ENCODE data around the gene N4BP2.
"Not testable (repeated sequence)": the region's sequence is repeated elsewhere in the genome, so short reads cannot be mapped to it uniquely, and the experiment has no call there.

Gene N4BP2

DNA sequence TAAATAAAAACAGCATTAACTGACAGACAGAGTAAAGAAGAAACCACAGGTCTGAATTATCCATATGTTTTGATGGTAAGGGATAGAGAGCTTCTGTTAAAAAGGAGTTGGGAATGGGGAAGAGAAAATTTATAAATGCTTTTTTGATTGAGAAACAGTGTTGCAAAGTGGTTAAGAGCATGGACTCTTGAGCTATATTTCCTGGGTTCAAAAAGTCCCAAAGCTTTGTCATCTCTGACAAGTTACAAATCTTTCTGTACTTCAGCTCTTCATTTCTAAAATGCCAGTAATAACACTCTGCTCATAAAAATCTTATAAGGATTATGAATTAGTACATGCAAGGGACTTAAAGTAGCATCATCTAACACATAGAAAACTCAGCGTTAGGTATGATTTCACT, 62.2 kb downstream of the N4BP2 start:
- H3K4me3 Mint-ChIP-seq = no peak overlapping the region
- H3K27ac Mint-ChIP-seq = no peak overlapping the region
- peaks cover 33% of the 10 kb centered on the region for H3K36me3 Mint-ChIP-seq (ENCODE audit: low read depth)
- H3K9me3 Mint-ChIP-seq = no peaks in the 10 kb centered on the region
- no peak for DNase-seq (ENCODE audit: low spot score)
- peaks cover 38% of the 10 kb centered on the region for H3K4me1 Mint-ChIP-seq (ENCODE audit: low read depth)
- no peaks in the 10 kb centered on the region for H3K27me3 Mint-ChIP-seq (ENCODE audit: low read depth)

DNA sequence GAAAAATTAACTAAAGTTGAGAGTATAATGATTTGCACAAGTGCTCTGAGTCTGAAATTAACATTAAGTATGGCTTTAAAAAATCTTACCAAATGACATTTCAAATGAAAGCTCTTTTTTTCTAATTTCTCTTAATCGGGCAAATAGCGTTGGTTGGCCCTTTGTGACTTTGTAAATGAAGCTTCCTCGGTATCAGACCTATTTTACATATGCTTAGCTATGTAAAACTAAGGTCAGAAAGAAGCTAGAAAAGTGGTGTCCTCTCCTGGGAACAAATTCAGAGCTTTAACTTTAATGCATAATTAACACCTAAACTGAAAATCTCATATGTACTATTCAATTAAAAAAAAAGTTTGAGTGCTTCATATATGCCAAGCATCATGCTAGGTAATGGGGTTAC, 62.7 kb downstream of the N4BP2 start:
- Mint-ChIP-seq H3K27me3 (ENCODE audit: low read depth) (no peaks in the 10 kb centered on the region), H3K4me1 (ENCODE audit: low read depth) (peaks cover 35% of the 10 kb centered on the region)

DNA sequence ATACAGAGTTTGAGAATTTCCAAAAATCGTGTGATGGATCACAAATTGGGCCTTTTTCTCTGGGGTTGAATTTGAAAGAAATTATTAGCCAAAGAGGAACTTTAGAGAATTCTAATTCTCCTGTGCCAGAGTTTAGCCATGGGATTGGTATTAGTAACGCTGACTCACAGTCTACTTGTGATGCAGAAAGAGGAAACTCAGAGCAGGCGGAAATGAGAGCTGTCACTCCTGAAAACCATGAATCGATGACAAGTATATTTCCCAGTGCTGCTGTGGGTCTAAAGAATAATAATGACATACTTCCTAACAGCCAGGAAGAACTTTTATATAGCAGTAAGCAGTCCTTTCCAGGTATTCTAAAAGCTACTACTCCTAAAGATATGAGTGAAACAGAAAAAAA, 64.9 kb downstream of the N4BP2 start:
- H3K36me3 Mint-ChIP-seq (ENCODE audit: low read depth) = peaks cover 28% of the 10 kb centered on the region
- no peak overlapping the region for H3K27ac Mint-ChIP-seq
- no peaks in the 10 kb centered on the region for H3K27me3 Mint-ChIP-seq (ENCODE audit: low read depth)
- peak; percentile 28 for DNase-seq (ENCODE audit: low spot score)
- H3K4me3 Mint-ChIP-seq = peak overlapping the region; percentile 24
- peaks cover 43% of the 10 kb centered on the region for H3K4me1 Mint-ChIP-seq (ENCODE audit: low read depth)
- no peaks in the 10 kb centered on the region for H3K9me3 Mint-ChIP-seq

More for the DNA sequence above, 62.7 kb downstream of the N4BP2 start:
- Mint-ChIP-seq H3K9me3 (no peaks in the 10 kb centered on the region), H3K4me3 (no peak overlapping the region), H3K36me3 (ENCODE audit: low read depth) (peaks cover 28% of the 10 kb centered on the region), H3K27ac (no peak overlapping the region)
- no peak for DNase-seq (ENCODE audit: low spot score)

DNA sequence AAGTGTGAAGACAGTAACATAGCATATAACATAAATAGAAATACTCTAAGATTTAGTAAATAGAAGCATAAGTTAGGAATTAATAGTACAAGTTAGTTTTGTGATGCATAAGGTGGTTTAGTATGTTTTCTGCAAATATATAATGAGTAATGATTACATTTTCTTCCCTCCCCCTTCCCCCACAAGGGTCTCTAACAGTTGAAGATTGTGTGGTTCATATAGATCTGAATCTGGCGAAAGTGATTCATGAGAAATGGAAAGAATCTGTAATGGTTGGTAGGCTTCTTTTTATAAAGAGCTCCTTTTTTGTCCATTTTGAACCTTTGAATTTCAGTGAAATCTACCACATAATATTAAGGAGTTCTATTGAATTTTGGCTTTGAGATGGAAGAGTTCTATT, 66.3 kb downstream of the N4BP2 start:
- H3K9me3 Mint-ChIP-seq = no peaks in the 10 kb centered on the region
- H3K36me3 Mint-ChIP-seq (ENCODE audit: low read depth) = peaks cover 24% of the 10 kb centered on the region
- peaks cover 43% of the 10 kb centered on the region for H3K4me1 Mint-ChIP-seq (ENCODE audit: low read depth)
- no peak overlapping the region for H3K4me3 Mint-ChIP-seq
- H3K27ac Mint-ChIP-seq = peak overlapping the region; percentile 18
- DNase-seq (ENCODE audit: low spot score) = no peak
- H3K27me3 Mint-ChIP-seq (ENCODE audit: low read depth) = no peaks in the 10 kb centered on the region

DNA sequence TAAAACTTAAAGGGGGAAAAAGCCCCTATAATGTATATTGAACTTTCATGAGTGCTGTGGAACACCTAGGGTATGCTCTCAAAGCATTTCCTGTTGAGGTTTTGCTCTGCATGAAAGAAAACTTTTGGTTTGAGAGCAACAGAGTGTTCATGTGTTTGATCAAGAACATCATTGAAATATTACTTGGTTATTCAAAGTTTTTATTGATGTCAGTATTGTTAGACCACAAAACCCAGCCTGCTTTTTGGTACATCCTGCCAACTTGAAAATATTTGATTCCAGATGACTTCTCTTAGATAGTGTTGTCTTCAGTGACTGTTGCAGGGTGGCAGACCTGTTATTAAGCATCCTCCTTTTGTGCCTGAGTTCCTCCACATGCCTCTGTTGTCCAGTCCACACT, 68.0 kb downstream of the N4BP2 start:
- Mint-ChIP-seq H3K4me3 (peak overlapping the region; percentile 64), H3K27me3 (ENCODE audit: low read depth) (no peaks in the 10 kb centered on the region), H3K36me3 (ENCODE audit: low read depth) (peaks cover 23% of the 10 kb centered on the region), H3K27ac (peak overlapping the region; percentile 83), H3K9me3 (no peaks in the 10 kb centered on the region), H3K4me1 (ENCODE audit: low read depth) (peaks cover 36% of the 10 kb centered on the region)
- DNase-seq (ENCODE audit: low spot score) = no peak

DNA sequence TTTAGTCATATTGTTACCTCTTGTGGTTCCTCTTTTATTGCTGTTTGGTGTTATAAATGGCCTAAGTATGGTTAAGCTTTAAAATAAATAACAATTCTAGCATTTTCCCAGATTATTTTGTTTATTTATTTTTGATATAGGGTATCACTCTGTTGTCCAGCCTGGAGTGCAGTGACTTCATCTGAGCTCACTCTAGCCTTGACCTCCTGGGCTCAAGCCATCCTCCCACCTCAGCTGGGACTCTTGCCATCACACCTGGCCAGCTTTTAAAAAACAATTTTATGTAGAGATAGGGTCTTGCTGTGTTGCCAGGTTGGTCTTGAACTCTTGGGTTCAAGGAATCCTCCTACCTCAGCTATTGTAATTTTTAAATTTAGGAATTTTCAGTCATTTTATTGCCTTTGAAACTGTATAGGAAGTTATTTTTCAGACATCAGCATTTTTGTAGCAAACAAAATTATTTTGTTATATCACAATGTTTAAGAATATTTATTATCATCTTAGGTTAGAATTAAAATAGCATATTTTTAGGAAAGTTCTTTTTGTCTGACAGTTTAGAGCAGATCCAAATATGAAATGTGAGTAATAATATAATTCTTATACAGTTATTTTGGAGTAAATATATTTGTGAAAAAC, 73.9 kb downstream of the N4BP2 start:
- Mint-ChIP-seq H3K9me3 (peaks cover under 1% of the 10 kb centered on the region), H3K27ac (no peak overlapping the region), H3K36me3 (ENCODE audit: low read depth) (peaks cover 14% of the 10 kb centered on the region), H3K4me1 (ENCODE audit: low read depth) (no peaks in the 10 kb centered on the region), H3K27me3 (ENCODE audit: low read depth) (no peaks in the 10 kb centered on the region), H3K4me3 (no peak overlapping the region)
- DNase-seq (ENCODE audit: low spot score) = no peak

DNA sequence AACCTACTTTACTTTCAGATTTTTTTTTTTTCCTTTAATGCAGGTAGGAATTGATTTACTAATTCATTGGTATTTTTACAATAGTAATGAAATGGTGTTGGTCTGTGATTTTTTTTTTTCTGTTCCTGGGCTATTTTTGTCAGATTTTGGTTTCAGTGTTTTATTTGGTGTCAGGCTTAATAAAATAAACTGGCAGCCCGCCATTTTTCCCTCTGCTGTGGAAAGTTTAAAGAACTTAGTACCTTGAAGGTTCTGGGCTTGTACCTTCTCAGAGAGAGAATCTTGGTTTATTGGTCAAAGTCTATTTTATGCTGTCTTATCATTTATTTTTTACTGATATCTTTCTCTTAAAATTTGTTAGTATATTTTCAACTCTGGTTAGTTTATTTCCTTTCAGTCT, 76.2 kb downstream of the N4BP2 start:
- Mint-ChIP-seq H3K4me1 (ENCODE audit: low read depth) (no peaks in the 10 kb centered on the region), H3K36me3 (ENCODE audit: low read depth) (peaks cover 35% of the 10 kb centered on the region), H3K27ac (no peak overlapping the region), H3K4me3 (no peak overlapping the region), H3K27me3 (ENCODE audit: low read depth) (no peaks in the 10 kb centered on the region), H3K9me3 (peaks cover 5% of the 10 kb centered on the region)
- DNase-seq (ENCODE audit: low spot score) = no peak

DNA sequence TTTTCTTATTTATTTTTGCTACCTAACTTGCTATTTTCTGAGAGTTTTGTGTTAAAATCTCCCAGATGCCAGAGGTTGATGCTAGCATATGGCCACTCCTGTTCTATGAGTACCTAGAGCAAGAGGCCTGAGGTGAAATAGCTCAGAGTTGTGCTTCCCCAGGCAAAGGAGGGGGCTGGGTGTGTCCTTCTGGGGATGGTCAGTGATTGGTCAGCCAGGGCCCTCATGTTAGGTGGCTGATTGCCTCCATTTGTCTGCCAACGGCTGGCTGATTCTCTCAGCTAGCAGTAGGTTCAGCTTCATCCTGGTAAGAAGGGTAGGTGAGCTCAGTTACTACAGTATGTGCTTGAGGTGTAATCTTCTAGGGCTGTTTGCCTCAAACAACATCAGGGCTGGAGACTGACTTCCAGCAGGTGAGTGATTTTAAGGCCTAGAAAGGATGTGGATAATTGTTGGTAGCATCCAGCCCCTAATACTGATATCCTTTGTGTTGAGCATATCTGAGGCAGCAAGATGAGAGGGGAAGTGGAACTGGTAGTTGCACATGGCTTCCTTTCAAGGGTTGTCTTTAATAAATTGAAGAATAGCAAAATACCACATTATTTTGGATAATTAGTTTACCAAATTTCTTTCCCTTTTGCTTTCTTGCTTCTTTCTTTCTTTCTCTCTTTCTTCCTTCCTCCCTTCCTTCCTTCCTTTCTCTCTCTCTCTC, 77.7 kb downstream of the N4BP2 start:
- Mint-ChIP-seq H3K27ac (no peak overlapping the region), H3K27me3 (ENCODE audit: low read depth) (no peaks in the 10 kb centered on the region), H3K4me1 (ENCODE audit: low read depth) (peaks cover 4% of the 10 kb centered on the region), H3K9me3 (peaks cover 5% of the 10 kb centered on the region), H3K36me3 (ENCODE audit: low read depth) (peaks cover 37% of the 10 kb centered on the region), H3K4me3 (no peak overlapping the region)
- no peak for DNase-seq (ENCODE audit: low spot score)

DNA sequence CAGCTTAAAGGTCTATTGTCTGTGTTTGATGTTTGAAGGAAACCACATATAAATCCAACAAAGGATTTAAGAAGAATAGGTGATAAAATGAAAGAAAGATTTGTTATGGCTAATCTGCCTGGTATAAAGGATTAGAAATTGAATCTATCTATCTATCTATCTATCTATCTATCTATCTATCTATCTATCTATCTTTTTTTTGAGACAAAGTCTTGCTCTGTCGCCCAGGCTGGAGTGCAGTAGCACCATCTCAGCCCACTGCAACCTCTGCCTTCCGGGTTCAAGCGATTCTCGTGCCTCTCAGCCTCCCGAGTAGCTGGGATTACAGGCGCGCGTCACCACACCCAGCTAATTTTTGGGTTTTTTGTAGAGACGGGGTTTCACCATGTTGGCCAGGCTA, 79.6 kb downstream of the N4BP2 start:
- not testable (repeated sequence) for H3K27me3 Mint-ChIP-seq (ENCODE audit: low read depth); H3K4me3 Mint-ChIP-seq; H3K9me3 Mint-ChIP-seq; H3K4me1 Mint-ChIP-seq (ENCODE audit: low read depth); H3K27ac Mint-ChIP-seq; DNase-seq (ENCODE audit: low spot score)
- peaks cover 41% of the 10 kb centered on the region for H3K36me3 Mint-ChIP-seq (ENCODE audit: low read depth)

DNA sequence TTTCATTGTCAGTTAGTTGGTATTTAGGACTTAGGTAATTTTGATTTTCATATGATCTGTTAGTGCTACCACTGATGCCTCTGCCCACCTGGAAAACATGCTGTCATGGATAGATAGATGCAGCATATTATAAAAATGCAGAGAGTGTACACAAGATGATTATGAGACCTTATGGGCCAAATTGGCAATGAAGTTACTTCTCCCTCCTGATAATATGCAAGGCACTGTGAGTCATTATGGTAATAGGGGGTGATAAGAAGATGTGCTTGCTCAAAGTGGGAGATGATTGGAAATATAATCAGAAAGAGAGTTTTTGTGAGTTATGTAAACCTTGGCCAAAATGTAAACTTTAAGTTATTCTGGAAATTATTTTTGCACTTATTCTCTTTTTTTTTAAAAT, 83.5 kb downstream of the N4BP2 start:
- Mint-ChIP-seq H3K36me3 (ENCODE audit: low read depth) (peaks cover 62% of the 10 kb centered on the region), H3K9me3 (peaks cover 5% of the 10 kb centered on the region), H3K27me3 (ENCODE audit: low read depth) (no peaks in the 10 kb centered on the region), H3K4me3 (no peak overlapping the region), H3K4me1 (ENCODE audit: low read depth) (peaks cover 9% of the 10 kb centered on the region), H3K27ac (no peak overlapping the region)
- no peak for DNase-seq (ENCODE audit: low spot score)

DNA sequence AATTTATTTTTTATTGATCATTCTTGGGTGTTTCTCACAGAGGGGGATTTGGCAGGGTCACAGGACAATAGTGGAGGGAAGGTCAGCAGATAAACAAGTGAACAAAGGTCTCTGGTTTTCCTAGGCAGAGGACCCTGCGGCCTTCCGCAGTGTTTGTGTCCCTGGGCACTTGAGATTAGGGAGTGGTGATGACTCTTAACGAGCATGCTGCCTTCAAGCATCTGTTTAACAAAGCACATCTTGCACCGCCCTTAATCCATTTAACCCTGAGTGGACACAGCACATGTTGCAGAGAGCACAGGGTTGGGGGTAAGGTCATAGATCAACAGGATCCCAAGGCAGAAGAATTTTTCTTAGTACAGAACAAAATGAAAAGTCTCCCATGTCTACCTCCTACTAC, 83.9 kb downstream of the N4BP2 start:
- not testable (repeated sequence) for H3K27ac Mint-ChIP-seq; H3K4me1 Mint-ChIP-seq (ENCODE audit: low read depth); H3K9me3 Mint-ChIP-seq; H3K4me3 Mint-ChIP-seq; H3K27me3 Mint-ChIP-seq (ENCODE audit: low read depth); DNase-seq (ENCODE audit: low spot score)
- H3K36me3 Mint-ChIP-seq (ENCODE audit: low read depth) = peaks cover 59% of the 10 kb centered on the region

DNA sequence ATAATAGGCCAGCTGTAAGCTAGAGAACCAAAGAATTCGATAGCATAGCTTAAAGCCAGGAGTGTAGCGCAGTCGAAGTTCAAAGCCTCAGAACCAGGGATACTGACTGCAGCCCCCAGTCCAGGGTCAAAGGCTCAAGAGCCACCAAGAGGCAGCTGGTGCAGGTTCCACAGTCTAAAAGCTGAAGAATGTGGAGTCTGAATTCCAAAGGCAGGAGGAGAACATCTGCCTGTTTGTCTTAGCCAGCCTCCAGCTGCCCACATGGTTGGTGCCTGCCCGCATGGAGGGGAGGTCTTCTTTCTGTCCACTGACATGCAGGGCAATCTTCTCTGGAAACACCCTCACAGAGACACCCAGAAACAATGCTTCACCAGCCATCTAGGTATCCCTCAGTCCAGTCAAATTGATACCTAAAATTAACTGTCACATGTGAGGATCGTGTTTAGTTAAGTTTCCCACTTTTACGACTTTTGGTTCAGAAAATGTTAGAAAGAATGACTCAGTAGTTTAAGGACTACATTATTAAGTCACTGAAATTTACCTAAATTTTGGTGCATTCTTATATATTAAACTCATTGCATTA, 87.4 kb downstream of the N4BP2 start:
- Mint-ChIP-seq H3K27ac (no peak overlapping the region), H3K4me3 (no peak overlapping the region), H3K36me3 (ENCODE audit: low read depth) (peaks cover 44% of the 10 kb centered on the region), H3K9me3 (no peaks in the 10 kb centered on the region), H3K4me1 (ENCODE audit: low read depth) (peaks cover 6% of the 10 kb centered on the region), H3K27me3 (ENCODE audit: low read depth) (no peaks in the 10 kb centered on the region)
- DNase-seq (ENCODE audit: low spot score) = no peak

DNA sequence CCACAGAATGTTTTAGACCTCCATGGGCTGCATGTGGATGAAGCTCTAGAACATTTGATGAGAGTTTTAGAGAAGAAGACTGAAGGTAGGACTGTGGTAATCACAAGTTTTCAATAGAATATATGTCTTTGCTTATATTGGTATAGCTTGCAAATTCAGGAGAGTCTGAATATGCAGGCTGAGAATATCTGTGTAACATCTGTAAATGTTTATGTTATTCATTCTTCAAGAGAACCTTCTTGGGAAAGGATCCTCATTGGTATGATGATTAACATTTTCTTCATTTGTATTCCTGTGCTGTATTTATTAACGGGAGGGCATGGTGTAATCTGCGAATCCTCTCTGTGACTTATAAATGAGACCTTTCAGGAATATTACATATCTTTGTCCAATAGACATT, 88.1 kb downstream of the N4BP2 start:
- no peaks in the 10 kb centered on the region for H3K27me3 Mint-ChIP-seq (ENCODE audit: low read depth)
- no peaks in the 10 kb centered on the region for H3K9me3 Mint-ChIP-seq
- H3K4me1 Mint-ChIP-seq (ENCODE audit: low read depth) = peaks cover 6% of the 10 kb centered on the region
- peaks cover 46% of the 10 kb centered on the region for H3K36me3 Mint-ChIP-seq (ENCODE audit: low read depth)
- H3K4me3 Mint-ChIP-seq = no peak overlapping the region
- DNase-seq (ENCODE audit: low spot score) = no peak
- H3K27ac Mint-ChIP-seq = no peak overlapping the region

DNA sequence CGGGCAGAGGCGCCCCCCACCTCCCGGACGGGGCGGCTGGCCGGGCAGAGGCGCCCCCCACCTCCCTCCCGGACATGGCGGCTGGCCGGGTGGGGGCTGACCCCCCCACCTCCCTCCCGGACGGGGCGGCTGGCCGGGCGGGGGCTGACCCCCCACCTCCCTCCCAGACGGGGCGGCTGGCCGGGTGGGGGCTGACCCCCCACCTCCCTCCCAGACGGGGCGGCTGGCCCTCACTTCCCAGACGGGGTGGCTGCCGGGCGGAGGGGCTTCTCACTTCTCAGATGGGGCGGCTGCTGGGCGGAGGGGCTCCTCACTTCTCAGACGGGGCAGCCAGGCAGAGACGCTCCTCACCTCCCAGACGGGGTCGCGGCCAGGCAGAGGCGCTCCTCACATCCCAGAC, 90.8 kb downstream of the N4BP2 start:
- not testable (repeated sequence) for H3K27ac Mint-ChIP-seq; DNase-seq (ENCODE audit: low spot score); H3K4me3 Mint-ChIP-seq; H3K27me3 Mint-ChIP-seq (ENCODE audit: low read depth)
- peaks cover 13% of the 10 kb centered on the region for H3K9me3 Mint-ChIP-seq
- H3K4me1 Mint-ChIP-seq (ENCODE audit: low read depth) = peaks cover 11% of the 10 kb centered on the region
- H3K36me3 Mint-ChIP-seq (ENCODE audit: low read depth) = peaks cover 59% of the 10 kb centered on the region

Data from T-helper 2 cell treated with Interferon-gamma antibody and Interleukin-4, amounts not matched to agents 5 μg/mL and 100 μg/mL, for 36 hours (primary cell).